GDM1 (cell line): ENCODE results near the gene CACNA1B.

Experiments
- DNase-seq: peaks from one replicate; lab custom pipeline; 2025; lab: John Stamatoyannopoulos, UW

Gene CACNA1B

GRCh38 chr9:137920753-137921152 lies 43.2 kb downstream of the CACNA1B start:
- DNase-seq = no peak

DNA sequence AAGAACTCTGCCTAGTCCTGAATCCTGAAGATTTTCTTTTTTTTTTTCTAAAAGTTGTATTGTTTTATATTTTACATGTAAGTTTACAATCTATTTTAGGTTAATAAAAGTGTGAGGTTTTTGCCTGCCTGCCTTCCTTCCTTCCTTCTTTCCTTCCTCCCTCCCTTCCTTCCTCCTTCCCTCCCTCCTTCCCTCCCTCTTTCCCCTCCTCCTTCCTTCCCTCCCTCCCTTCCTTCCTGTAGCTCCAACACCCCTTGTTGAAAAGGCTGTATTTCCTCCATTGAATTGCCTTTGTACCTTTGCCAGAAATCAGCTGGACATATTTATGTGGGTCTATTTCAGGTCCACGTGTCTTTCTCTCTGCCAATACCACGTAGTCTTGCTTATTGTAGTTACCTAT lies 46.6 kb downstream of the CACNA1B start:
- no peak for DNase-seq

- no peak for DNase-seq
Measured at GRCh38 chr9:137924761-137925369, 47.3 kb downstream of the CACNA1B start.

- no peak for DNase-seq
Measured at GRCh38 chr9:137943655-137944054, 66.1 kb downstream of the CACNA1B start.

GRCh38 chr9:137945581-137945980 lies 68.0 kb downstream of the CACNA1B start:
- DNase-seq = no peak

GRCh38 chr9:137946993-137947392 lies 69.4 kb downstream of the CACNA1B start:
- DNase-seq = no peak

- DNase-seq = no peak
Measured at GRCh38 chr9:137948642-137949041, 71.1 kb downstream of the CACNA1B start.

- no peak for DNase-seq
Measured at GRCh38 chr9:137949260-137949659, 71.7 kb downstream of the CACNA1B start.

DNA sequence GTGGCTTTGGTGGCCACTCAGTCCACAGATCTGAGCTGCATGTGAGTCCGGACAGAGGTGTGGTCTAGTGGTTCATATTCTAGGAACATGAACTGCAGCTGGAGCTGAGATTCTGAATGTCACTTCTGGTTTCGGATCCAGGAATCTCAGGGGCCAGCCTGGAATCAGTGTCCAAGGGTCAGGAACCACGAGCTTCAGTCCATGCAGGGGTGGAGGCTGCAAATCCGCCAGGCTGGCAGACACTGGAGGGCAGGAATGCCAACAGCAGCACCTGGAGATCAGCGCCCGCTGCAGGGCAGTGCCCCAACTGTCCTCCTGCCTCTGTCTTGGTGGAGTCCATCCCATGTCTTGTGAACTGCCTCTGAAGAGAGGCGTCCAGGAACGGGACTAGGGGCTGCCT lies 73.5 kb downstream of the CACNA1B start:
- DNase-seq = no peak

GRCh38 chr9:137951597-137952490 lies 74.3 kb downstream of the CACNA1B start:
- DNase-seq = no peak

GRCh38 chr9:137952976-137953666 lies 75.5 kb downstream of the CACNA1B start:
- no peak for DNase-seq

DNA sequence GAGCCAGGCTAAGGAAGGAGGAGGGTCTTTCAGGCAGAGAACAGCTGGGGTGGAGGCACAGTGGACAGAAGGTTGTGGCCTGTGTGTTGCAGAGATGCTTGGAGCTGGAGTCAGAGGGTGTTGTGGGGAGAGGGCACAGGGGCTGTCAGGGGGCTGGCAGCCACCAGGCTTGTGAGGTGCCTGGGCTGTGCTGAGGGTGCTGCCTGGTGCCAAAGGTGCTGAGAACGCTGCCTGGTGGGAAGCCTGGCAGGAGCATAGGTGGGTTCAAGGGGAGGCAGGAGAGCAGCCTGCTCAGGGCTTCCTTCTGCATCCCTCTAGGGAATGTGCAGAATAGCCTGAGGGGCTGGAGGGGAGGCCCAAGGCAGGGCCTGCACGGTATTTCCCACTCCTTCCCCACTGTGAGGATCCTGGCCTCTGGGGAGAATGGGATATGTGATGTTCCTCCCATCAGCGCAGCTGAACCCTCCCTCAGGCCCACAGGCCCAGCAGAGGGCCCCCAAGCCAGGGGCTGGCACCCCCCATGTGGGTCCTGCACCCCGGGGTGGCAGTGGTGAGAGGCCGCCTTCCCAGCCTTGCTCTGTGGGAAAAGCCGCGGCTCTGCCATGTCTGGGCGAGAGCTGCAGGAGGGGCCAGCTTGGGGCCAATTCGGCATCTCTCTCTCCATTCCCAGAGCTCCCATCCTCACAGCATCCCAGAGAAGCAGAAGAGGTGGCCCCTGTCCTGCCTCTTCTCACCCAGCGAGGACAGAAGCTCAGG lies 76.3 kb downstream of the CACNA1B start:
- no peak for DNase-seq

GRCh38 chr9:137955224-137955570 lies 77.6 kb downstream of the CACNA1B start:
- no peak for DNase-seq

DNA sequence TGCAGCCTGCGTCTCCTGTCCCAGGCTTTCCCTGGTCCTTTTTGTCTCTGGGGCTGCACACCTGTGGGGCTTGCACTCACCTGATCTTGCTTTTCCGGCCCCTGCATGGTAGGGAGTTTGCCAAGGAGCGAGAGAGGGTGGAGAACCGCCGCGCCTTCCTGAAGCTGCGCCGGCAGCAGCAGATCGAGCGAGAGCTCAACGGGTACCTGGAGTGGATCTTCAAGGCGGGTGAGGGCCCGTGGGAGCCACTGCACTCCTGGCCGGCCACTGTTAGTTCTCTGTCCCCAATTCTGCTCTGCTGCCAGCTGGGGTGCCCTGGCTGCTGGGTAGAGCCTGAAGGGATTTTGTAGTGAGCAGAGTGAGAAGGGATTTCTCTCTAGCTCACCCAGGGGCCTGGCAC lies 78.0 kb downstream of the CACNA1B start:
- no peak for DNase-seq

DNA sequence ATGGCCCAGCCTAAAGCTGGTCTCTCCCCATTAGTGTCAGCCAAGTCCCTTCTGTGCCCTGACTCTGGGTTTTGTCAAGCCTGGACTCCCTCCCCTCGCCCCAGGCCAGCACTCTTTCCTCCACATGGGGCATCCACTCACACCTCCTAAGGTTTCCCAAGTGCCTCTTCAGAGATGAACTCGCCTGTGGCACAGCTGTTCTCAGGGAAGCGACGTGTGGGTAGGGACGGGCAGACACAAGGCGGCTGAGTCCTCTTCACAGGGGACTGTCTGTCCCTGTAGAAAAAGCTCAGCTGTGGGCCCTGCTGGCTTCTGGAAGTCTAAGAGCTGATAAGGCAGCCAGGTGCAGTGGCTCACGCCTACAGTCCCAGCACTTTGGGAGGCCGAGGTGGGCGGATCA lies 78.5 kb downstream of the CACNA1B start:
- no peak for DNase-seq

GRCh38 chr9:137956688-137957385 lies 79.3 kb downstream of the CACNA1B start:
- no peak for DNase-seq

- DNase-seq = no peak
Measured at GRCh38 chr9:137959641-137960411, 82.2 kb downstream of the CACNA1B start.

DNA sequence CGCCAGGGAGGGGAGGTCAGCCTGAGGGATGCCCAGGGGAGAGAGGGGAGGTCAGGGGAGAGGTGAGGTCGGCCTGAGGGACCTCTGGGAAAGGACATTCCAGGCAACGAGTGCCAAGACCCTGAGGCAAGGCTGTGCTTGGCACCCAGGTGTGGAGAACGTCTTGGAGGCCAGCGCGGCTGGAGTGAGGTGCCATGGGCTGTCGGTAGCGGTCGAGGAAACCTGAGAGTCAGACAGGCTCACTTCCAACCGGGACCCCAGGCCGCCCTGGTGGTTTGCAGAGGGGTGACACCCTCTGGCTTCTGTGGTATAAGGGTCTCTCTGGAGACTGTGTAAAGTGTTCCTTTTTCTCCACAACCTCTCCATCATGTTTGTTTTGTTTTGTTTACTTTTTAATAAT lies 82.9 kb downstream of the CACNA1B start:
- DNase-seq = no peak

DNA sequence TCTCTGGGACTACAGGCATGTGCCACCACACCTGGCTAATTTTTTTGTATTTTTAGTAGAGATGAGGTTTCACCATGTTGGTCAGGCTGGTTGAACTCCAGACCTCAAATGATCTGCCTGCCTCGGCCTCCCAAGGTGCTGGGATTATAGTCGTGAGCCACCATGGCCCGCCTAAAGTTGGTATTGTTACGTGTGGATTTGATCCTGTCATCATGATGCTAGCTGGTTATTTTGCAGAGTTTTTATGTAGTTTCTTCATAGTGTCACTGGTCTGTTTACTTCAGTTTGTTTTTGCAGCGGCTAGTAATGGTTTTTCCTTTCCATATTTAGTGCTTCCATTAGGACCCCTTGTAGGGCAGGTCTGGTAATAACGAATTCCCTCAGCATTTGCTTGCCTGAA lies 85.9 kb downstream of the CACNA1B start:
- DNase-seq = no peak

DNA sequence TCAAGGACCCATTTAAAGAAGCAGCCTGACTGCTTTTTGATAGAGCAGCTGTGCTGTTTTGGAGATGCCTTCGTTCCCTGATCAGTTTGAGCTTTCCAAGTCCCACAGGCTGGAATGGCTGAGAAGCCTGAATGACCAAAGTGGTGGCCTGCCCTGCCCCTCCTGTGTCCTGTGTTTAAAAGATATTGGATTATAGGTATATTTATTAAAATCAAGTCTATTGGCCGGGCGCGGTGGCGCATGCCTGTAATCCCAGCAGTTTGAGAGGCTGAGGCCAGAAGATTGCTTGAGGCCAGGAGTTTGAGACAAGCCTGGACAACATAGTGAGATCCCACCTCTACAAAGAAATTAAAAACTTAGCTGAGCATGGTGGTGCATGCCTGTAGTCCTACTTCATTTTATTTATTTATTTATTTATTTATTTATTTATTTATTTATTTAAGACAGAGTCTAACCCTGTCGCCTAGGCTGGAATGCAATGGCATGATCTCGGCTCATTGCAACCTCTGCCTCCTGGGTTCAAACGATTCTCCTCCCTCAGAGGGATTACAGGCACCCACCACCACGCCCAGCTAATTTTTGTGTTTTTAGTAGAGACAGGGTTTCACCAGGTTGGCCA lies 87.7 kb downstream of the CACNA1B start:
- DNase-seq = no peak
